GM18502 (cell line): ENCODE measurements around the gene ITGB2.
A peak's percentile ranks its signal among the peaks of the same experiment; 100 is the strongest.

ENCODE experiments used
- ATAC-seq: cut with Tn5 transposase; IDR thresholded peaks from one replicate; pipeline ENCODE4 v1.9.1; 2021; ENCODE audit warnings: mild to moderate bottlenecking; ENCODE audit not compliant: unreplicated experiment, poor library complexity

The ITGB2 gene

DNA sequence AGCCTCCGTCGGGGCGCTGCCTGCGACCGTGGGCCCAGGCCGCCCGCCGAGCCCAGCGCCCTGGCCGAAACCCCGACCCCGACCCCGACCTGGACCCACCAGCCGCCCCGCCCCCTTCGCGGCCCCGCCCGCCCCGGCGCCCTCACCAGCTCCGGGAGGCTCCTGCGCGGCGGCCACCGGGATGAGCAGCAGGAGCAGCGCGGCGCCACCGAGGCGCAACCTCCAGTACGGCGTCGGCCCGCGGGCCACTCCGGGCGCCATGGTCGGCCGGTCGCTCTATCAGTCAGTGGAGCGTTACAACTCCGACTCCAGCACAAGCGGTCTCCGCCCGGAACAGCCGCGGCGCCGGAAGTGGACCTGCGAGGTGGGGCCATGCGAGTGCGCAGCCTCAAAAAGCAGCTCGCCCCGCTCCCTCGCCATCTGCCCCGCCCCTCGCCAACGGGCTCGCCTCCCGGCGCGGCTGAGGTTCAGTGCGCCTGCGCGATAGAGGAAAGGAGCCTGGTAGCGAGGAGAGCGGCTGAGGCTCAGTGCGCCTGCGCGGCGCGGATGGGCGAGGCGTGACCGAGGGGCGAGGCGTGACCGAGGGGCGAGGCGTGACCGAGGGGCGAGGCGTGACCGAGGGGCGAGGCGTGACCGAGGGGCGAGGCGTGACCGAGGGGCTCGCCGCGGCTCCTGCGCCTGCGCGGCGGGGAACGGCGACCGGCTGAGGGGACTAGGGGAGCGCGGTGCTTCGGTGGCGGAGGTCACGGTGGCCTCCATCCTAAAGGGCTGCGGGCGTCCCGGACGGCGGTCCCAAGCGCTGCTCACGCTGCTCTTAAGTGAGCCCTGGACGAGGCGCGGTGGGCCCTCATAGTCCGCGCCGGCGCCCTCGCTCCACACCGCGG lies 47.1 kb downstream of the ITGB2 start, which contains the start of gene PTTG1IP:
Gene PTTG1IP (minus strand): TSS at position 335 of the 884 bp plus-strand sequence. CDS start 74 bp downstream, at position 261.
- ATAC-seq, result peak; percentile 75

- no peak for ATAC-seq
Measured at GRCh38 chr21:44872649-44873355, 47.9 kb downstream of the ITGB2 start.

DNA sequence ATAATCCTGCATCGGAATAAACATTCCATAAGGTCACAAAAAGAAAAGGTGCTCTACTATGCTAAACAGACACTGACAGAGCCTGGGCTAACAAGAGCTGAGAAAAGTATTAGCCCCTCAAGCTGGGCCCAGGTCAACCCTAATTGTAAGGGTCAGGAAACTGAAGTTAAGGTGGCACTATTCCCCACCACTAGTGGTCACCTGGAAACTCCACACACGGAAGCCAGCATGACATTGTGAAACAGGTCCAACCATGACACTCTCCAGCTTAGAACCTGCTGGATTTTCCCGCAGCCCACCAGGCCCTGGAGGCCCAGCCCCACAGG lies 48.4 kb downstream of the ITGB2 start:
- ATAC-seq, result no peak

DNA sequence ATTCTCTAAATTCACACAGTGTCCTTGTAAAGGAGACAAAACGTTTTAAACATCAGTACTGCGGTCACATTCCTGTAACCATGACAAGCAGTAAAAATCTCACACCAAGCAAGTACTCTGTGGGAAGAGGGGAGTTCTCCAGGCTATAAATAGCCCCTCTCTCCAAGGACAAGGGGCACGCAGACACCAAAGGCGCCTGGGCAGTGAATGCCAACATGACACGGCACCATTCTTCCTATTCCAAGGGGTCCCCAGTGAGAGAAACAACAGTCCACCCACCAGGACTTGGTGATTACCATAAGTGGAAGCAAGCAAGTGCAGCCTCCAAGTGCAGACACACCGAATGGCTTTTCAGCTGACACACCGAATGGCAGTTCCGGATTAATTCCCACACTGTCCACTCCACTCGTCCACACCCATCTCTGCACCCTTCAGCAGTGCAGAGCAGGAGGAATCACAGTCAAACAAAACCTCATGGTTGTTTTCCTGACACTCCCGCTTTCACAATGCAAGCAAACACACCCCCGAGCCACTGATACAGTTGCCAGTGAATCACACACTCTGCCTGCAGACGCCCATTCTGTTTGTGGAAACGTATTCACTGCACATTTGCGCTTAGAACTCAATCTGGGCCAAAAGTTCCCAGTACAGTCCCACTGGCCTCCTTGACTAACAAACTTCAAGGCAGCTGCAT lies 49.0 kb downstream of the ITGB2 start:
- ATAC-seq, result no peak

DNA sequence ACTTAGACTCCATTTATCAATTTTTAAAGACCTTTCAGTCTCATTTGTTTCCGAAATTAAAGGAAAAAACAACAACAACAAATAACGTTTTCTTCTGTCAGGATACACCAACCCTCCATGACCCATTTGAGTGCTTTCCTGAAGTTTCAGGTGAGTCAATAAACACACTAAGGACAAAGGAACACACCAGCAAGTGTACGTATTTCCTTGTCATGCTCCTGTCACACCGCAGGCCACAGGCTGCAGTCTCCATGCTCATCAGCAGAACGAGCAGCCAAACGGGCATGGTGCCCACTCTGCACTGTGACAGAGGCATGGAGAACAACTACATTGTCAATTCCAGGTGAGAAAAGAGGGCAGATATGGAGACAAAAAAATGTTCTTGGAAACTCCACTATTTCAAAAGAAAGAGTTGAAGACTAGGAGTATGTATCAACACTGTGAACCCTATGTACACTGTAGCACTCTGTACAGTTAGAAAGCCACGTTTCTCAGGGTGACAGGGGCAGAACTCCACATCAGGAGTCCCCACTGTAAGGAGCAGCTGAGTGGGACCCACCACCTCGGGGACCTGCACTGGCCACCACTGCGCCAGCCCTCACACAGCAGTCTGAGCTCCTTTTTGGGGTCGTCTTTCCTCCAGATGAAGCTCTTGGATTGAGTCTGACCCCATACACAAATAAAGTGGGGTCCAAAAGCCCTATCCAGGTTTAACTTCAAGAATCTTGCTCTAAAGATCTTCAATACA lies 49.8 kb downstream of the ITGB2 start:
- no peak for ATAC-seq

GRCh38 chr21:44869781-44870747 lies 50.6 kb downstream of the ITGB2 start:
- no peak for ATAC-seq

DNA sequence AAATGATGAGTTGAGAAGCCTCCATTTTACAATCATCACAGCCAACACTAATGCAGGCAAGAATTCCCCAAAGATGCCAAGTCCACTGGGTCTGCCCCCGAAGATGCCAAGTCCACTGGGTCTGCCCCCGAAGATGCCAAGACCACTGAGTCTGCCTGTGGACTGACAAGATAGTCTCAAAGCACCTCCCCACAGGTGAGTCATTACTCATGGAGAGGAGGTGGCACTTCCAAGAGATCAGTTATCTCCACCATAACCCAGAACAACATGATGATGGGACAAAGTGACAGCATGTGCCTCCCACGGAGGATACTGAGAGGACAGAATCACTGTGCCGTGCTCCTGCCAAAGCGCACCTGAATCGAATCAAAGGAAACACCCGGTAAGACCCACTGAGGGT lies 52.0 kb downstream of the ITGB2 start:
- ATAC-seq, result no peak

DNA sequence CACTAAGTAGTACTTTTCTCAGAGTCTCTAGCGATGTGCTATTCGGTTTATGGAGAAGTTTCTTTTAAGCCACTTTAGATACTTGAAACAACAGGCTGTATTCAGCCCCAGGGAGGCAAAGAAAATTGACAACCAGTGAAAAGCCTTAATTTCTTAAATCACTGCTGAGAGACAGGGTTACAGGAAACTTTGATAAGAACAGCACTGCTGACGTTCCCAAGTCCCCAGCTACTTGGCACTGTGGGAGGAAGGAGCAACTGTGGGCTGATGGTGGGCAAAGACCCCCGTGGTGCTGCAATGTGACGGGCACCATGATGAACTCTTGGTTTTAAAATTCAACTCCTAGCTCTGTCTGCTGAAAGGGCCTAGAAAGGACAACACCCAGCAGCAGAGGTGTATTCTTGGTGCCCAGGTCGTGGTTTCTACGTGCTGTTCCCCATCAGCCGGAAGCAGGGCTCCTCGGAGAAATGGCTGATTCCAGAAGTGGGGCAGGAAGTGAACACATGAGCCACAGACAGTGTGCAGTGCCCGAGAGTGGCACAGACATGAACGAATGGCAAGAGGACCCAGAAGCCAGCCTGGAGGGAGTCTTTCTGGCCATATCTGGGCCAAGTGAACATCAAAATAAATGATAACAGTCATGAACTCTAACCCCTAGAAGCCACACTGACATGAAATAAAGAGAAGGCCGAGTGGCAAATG lies 52.5 kb downstream of the ITGB2 start:
- no peak for ATAC-seq

DNA sequence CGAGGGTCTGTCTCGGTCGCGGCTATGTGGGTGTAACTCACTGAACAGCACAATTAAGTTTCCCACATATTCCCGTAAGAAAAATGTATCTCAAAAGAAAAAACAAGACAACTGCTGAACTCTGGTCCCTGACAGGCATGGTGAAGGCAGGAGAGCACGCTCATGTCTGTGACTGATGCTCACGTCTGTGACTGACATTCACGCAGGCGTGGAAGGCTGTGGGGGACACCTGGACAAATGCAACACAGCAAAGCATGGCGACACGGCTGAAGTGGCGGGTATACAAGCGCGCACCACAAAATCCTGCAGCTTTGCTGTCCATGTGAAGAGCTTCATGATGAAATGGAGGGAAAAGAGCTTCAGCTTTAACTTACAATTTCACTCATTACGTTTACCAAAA lies 53.2 kb downstream of the ITGB2 start:
- ATAC-seq, result no peak

DNA sequence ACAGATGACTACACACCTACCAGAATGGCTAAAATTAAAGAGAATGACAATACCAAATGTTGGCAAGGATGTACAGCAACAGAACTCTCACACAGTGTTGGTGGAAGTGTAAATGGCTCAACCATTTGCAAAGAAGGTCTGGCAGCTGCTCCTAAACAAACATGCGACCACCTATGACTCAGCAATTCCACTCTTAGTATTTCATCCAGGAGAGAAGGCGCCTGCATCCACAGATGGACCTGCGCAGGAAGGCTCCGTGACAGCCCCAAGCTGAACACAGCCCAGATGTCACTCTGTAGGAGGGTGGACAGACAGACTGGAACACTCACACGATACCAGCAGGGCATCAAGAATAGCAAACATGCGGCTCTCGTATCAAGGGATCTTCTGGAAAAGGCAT lies 53.9 kb downstream of the ITGB2 start:
- no peak for ATAC-seq

GRCh38 chr21:44865561-44866280 lies 55.0 kb downstream of the ITGB2 start:
- ATAC-seq, result no peak

GRCh38 chr21:44862869-44863685 lies 57.6 kb downstream of the ITGB2 start:
- ATAC-seq, result no peak

- ATAC-seq, result no peak
Measured at GRCh38 chr21:44858791-44859190, 61.9 kb downstream of the ITGB2 start.

GRCh38 chr21:44858291-44858690 lies 62.4 kb downstream of the ITGB2 start:
- ATAC-seq, result no peak

DNA sequence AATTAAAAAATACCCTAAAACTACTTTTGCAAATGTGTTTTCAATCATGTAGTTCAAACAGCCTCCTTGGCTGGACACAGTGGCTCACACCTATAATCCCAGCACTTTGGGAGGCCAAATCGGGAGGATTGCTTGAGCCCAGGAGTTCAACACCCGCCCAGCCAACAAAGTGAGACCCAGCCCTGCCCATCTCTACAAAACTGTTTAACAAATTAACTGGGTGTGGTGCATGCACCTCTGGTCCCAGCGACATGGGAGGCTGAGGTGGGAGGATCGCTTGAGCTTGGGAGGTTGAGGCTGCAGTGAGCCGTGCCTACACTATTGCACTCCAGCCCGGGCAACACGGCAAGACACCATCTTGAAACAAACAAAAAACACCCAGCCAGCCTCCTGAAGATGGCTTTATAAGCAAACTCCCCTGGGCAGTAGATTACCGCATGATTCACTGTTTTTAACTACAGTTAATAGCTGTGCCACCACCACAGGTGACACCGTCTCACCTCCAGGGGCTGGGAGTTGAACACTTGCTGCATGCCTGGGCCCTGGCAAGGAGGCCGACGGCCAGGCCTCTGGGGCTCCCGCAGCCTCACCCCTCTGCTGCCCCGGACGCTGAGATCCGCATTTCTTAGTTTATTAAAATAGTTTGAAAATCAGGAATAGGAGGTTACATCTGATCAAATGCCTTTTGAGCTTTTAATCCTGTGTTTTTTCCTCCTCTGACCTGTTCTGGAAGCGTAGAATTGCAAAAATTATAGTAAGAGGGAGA lies 63.4 kb downstream of the ITGB2 start:
- no peak for ATAC-seq

GRCh38 chr21:44856131-44856530 lies 64.6 kb downstream of the ITGB2 start:
- ATAC-seq, result no peak
